Gastroesophageal sphincter (tissue), 3 donors: ENCODE measurements around the gene GLB1L2.

Source experiments
- POLR2A ChIP-seq, 2 donors: fragments of 450-650 bp; IDR thresholded peaks; one replicate each; pipeline ENCODE4 v1.6.1; 2017; ENCODE audit warnings: antibody characterized with exemption in 2 of 2, mild to moderate bottlenecking in 2 of 2, moderate library complexity in 1 of 2
- POLR2AphosphoS5 ChIP-seq: sonication (generic); formaldehyde crosslinking; IDR thresholded peaks from one replicate; pipeline ENCODE4 v1.6.1; 2017; ENCODE audit warnings: antibody characterized with exemption
- TF ChIP-seq, protein P1 (sequence below), 4 experiments: fragments of 200-600 bp in 2 of 4; fragments of 450-650 bp in 2 of 4; sonication (generic) in 1 of 4; IDR thresholded peaks; one replicate each; pipeline ENCODE4 v1.5.1; 2017 to 2019; ENCODE audit warnings: antibody characterized with exemption in 4 of 4, mild to moderate bottlenecking in 2 of 4, moderate library complexity in 2 of 4

DNA sequence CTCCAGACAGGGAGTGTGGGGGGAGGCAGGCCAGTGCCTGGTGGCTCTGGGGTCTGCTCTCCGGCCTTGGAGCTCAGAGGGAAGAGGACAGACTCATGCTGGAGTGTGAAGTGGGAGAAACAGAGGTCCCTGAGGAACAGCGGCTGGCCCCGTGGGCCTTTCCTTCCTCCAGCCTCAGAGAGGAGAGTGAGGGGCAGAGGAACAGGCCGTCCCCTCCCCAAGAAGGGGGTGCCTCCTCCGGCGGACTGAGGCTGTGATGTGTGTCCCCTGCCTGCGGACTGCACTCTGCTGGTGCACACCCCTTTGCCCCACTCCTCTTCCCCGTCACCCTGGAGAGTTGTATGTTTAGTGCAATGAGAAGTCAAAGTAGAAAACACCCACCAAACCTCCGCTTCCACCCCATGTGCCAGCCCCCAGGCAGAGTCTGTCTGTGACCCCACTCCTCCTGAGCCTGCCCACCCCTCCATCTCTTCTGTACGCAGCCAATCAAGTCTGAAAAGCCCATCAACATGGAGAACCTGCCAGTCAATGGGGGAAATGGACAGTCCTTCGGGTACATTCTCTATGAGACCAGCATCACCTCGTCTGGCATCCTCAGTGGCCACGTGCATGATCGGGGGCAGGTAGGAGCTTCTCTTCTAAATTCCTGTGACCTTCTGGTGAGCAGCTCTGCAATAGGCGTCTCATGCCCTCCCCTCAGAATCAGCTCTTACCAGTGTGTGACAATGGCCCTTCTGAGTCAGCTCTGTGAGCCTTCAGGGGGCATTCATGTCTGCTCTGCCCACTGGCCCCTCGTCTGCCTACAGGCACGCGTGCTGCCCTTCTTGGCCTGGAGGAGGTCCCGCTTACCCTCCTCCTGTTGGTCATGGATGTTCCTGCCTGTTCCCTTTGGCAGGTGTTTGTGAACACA is 39.0 kb downstream of the GLB1L2 start:
- TF ChIP-seq, protein P1, sequence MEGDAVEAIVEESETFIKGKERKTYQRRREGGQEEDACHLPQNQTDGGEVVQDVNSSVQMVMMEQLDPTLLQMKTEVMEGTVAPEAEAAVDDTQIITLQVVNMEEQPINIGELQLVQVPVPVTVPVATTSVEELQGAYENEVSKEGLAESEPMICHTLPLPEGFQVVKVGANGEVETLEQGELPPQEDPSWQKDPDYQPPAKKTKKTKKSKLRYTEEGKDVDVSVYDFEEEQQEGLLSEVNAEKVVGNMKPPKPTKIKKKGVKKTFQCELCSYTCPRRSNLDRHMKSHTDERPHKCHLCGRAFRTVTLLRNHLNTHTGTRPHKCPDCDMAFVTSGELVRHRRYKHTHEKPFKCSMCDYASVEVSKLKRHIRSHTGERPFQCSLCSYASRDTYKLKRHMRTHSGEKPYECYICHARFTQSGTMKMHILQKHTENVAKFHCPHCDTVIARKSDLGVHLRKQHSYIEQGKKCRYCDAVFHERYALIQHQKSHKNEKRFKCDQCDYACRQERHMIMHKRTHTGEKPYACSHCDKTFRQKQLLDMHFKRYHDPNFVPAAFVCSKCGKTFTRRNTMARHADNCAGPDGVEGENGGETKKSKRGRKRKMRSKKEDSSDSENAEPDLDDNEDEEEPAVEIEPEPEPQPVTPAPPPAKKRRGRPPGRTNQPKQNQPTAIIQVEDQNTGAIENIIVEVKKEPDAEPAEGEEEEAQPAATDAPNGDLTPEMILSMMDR (IDR thresholded peaks at IDR 0.05): no peak
- no peak for TF ChIP-seq POLR2A (IDR thresholded peaks at IDR 0.05)
- no peak for TF ChIP-seq POLR2AphosphoS5
